Measurements from ENCODE around the gene BSPRY.

The BSPRY gene

DNA sequence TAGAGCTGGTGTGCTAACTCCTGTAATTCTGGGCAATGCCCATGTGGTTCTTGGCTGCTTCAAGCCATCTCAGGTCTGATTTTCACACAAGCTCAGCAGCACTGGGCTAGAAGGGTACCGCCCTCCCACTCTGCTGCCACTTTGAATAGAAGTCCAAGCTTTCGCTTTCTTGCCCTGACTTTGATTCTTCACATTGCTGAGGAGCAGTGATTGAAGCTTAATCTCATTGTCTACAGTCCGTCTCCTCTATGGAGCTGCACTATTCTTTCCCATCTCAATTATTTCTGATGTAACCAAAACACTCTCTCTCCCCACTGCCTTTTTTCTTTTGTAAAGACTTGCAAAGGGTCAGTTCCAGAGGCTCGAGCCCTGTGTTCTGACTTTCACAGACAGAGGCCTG lies 33.3 kb upstream of the BSPRY start:
- Histone ChIP-seq H3K27me3 (no peaks in the 10 kb centered on the region), H3K4me3 (ENCODE audit: low read depth, low read length) (no peak overlapping the region), H3K4me1 (peaks cover 4% of the 10 kb centered on the region; the same call in 1 of the 2 replicates), H3K36me3 (no peaks in the 10 kb centered on the region), H3K9me3 (no peaks in the 10 kb centered on the region)
- DNase-seq, result no peak
- TF ChIP-seq, protein P1, sequence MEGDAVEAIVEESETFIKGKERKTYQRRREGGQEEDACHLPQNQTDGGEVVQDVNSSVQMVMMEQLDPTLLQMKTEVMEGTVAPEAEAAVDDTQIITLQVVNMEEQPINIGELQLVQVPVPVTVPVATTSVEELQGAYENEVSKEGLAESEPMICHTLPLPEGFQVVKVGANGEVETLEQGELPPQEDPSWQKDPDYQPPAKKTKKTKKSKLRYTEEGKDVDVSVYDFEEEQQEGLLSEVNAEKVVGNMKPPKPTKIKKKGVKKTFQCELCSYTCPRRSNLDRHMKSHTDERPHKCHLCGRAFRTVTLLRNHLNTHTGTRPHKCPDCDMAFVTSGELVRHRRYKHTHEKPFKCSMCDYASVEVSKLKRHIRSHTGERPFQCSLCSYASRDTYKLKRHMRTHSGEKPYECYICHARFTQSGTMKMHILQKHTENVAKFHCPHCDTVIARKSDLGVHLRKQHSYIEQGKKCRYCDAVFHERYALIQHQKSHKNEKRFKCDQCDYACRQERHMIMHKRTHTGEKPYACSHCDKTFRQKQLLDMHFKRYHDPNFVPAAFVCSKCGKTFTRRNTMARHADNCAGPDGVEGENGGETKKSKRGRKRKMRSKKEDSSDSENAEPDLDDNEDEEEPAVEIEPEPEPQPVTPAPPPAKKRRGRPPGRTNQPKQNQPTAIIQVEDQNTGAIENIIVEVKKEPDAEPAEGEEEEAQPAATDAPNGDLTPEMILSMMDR (IDR thresholded peaks at IDR 0.05; ENCODE audit: low read depth, low read length), result no peak

DNA sequence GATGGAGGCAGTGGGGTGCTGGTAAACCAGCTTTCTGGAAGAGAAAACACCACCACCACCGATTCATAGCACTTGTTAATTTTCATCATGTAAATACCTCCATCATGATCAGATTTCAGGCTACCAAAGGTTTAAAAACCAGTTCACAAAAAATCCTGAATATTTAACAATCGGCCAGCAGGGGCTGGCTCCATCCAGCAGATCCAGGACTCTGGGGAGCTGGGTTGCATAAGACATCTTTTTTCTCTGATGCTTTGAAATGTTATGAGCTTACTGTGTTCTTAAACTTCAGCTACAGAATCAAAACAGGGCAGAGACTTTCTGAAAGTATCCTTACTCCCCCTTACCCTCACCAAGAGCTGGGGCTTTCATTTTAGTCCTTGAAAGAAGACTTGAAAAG lies 31.6 kb upstream of the BSPRY start:
- DNase-seq, result no peak
- no peak overlapping the region for H3K4me3 ChIP-seq (ENCODE audit: low read depth, low read length)
- no peaks in the 10 kb centered on the region for H3K27me3 ChIP-seq
- H3K9me3 ChIP-seq, result no peaks in the 10 kb centered on the region
- H3K4me1 ChIP-seq, result peaks cover 4% of the 10 kb centered on the region; the same call in 1 of the 2 replicates
- TF ChIP-seq, protein P1 (IDR thresholded peaks at IDR 0.05; ENCODE audit: low read depth, low read length), result peak; percentile 28; the same call in 1 of the 2 replicates
- no peaks in the 10 kb centered on the region for H3K36me3 ChIP-seq

DNA sequence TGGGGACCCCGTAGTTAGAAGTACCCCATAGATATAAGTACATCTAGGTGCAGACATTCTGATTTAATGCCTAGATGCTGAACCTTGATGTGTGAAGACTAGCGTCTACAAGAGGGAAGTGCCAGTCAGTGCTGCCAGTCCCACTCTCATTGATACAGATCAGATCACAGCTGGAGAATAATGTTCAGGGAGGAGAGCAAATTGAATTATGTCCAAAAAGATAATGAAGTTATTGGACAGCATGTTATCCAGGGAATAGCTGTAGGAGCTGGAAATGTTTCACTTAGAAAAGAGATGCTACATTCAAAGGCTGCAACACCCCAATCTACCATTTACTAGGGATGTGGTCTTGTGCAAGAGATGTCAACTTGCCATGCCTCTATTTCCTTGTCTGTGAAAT lies 30.3 kb upstream of the BSPRY start:
- TF ChIP-seq, protein P1 (IDR thresholded peaks at IDR 0.05; ENCODE audit: low read depth, low read length), result no peak
- H3K36me3 ChIP-seq, result no peaks in the 10 kb centered on the region
- peaks cover 4% of the 10 kb centered on the region; the same call in 1 of the 2 replicates for H3K4me1 ChIP-seq
- peak; percentile 22 for DNase-seq
- H3K4me3 ChIP-seq (ENCODE audit: low read depth, low read length), result no peak overlapping the region
- no peaks in the 10 kb centered on the region for H3K9me3 ChIP-seq
- no peaks in the 10 kb centered on the region for H3K27me3 ChIP-seq

DNA sequence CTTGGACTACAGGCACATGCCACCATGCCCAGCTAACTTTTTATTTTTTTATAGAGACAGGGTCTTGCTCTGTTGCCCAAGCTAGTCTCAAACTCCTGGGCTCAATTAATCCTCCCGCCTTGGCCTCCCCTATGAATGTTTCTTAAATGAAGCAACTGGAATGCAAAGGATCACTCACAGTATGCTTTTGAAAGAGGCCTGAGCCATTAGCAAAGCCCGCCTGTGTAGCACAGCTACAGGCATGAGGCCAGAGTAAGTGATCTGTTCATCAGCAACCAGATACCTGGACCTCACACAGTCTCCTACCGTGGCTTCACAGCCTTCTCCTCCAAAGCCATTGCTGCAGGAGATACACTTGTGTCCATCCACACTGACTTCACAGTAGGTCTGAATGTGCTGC lies 29.3 kb upstream of the BSPRY start:
- no peaks in the 10 kb centered on the region for H3K36me3 ChIP-seq
- H3K4me1 ChIP-seq, result peaks cover 4% of the 10 kb centered on the region; the same call in 1 of the 2 replicates
- H3K4me3 ChIP-seq (ENCODE audit: low read depth, low read length), result no peak overlapping the region

DNA sequence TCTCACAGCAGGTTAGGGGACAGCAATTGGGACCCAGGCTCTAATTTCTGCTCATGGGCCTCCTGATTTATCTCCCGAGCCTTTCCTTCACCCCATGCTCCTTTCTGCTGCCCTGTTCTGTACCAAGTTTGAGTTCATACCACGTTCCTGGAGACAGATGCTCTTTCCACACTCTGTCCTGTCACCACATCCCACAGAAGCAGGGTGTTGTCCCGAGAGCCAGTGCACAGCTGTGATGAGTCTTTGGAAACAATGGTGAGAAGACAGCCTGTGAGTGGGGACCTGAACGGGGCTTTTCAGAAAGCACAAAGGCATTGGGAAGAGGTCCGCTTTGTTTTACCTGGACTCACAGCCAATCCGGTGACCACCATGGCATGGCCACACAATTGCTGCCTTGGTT lies 26.7 kb upstream of the BSPRY start:
- TF ChIP-seq, protein P1 (IDR thresholded peaks at IDR 0.05; ENCODE audit: low read depth, low read length), result no peak
- Histone ChIP-seq H3K9me3 (no peaks in the 10 kb centered on the region), H3K4me3 (ENCODE audit: low read depth, low read length) (no peak overlapping the region), H3K4me1 (peaks cover 4% of the 10 kb centered on the region; the same call in 1 of the 2 replicates), H3K36me3 (no peaks in the 10 kb centered on the region), H3K27me3 (no peaks in the 10 kb centered on the region)
- no peak for DNase-seq

More for the DNA sequence above, 29.3 kb upstream of the BSPRY start:
- no peak for DNase-seq
- H3K9me3 ChIP-seq, result no peaks in the 10 kb centered on the region
- no peaks in the 10 kb centered on the region for H3K27me3 ChIP-seq
- TF ChIP-seq, protein P1 (IDR thresholded peaks at IDR 0.05; ENCODE audit: low read depth, low read length), result no peak

DNA sequence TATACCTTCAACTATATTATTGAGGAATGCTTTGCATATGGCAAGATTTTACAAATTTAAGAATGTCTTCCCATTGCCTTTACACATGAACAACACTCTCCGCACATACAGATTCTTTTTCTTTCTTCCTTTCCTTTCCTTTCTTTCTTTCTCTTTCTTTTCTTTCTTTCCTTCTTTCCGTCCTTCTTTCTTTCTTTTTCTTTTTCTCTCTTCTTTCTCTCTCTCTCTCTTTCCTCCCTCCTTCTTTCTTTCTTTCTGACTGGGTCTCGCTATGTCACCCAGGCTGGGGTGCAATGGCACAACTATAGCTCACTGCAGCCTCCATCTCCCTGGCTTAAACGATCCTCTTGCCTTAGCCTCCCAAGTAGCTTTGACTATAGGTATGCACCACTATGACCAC lies 23.1 kb upstream of the BSPRY start:
- TF ChIP-seq, protein P1 (IDR thresholded peaks at IDR 0.05; ENCODE audit: low read depth, low read length), result no peak
- no peaks in the 10 kb centered on the region for H3K9me3 ChIP-seq
- H3K27me3 ChIP-seq, result no peaks in the 10 kb centered on the region
- H3K4me1 ChIP-seq, result no peaks in the 10 kb centered on the region
- no peak for DNase-seq
- H3K36me3 ChIP-seq, result no peaks in the 10 kb centered on the region
- H3K4me3 ChIP-seq (ENCODE audit: low read depth, low read length), result no peak overlapping the region
